NB4 (cell line): ENCODE measurements around the gene BTBD19.

ENCODE experiments used
- DNase-seq: peaks from one replicate; pipeline ENCODE4 v3.0.0; 2010; ENCODE audit warnings: low read depth
- H3K4me3 ChIP-seq: one replicate; pipeline ENCODE4 v1.5.1; 2011; ENCODE audit warnings: mild to moderate bottlenecking, low read depth, low read length, moderate library complexity
- MAX ChIP-seq: IDR thresholded peaks from 2 replicates; pipeline ENCODE4 v1.6.1; 2011; ENCODE audit warnings: low read depth, low read length
- MYC ChIP-seq: IDR thresholded peaks from 2 replicates; pipeline ENCODE4 v1.6.1; 2011; ENCODE audit warnings: low read depth, low read length
- POLR2A ChIP-seq: IDR thresholded peaks from 2 replicates; pipeline ENCODE4 v1.6.1; 2011; ENCODE audit warnings: mild to moderate bottlenecking; ENCODE audit not compliant: insufficient read length; ENCODE audit errors: extremely low read depth
- TF ChIP-seq, protein P1 (sequence below): IDR thresholded peaks from one replicate; pipeline ENCODE4 v1.5.1; 2012; ENCODE audit warnings: low read depth, low read length

Gene BTBD19

DNA sequence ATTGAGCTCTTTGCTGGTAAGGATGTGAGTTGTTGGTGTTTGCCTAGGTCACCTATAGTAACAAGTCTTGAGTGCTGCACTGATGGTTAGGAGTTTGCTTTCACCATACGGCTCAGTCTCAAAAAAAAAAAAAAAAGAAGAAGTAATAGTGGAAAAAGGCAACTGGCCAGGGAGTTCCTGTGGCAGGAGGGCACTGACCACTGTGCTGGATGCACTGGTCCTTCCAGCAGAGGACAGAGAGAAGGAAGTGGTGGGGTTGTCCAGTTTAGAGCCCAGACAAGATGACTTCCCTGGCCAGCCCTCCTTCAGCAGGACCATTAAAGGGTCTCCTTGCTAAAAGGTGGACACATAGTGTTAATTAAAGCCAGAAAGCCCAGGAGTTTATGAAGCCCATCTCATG is 46.6 kb downstream of the BTBD19 start:
- TF ChIP-seq, protein P1, sequence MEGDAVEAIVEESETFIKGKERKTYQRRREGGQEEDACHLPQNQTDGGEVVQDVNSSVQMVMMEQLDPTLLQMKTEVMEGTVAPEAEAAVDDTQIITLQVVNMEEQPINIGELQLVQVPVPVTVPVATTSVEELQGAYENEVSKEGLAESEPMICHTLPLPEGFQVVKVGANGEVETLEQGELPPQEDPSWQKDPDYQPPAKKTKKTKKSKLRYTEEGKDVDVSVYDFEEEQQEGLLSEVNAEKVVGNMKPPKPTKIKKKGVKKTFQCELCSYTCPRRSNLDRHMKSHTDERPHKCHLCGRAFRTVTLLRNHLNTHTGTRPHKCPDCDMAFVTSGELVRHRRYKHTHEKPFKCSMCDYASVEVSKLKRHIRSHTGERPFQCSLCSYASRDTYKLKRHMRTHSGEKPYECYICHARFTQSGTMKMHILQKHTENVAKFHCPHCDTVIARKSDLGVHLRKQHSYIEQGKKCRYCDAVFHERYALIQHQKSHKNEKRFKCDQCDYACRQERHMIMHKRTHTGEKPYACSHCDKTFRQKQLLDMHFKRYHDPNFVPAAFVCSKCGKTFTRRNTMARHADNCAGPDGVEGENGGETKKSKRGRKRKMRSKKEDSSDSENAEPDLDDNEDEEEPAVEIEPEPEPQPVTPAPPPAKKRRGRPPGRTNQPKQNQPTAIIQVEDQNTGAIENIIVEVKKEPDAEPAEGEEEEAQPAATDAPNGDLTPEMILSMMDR: no peak
- TF ChIP-seq MAX (no peak), POLR2A (no peak), MYC (no peak)
- no peak for DNase-seq

GRCh38 chr1:44855742-44856141 is 47.4 kb downstream of the BTBD19 start:
- DNase-seq: no peak
- no peak overlapping the region for H3K4me3 ChIP-seq
- TF ChIP-seq MYC (no peak), MAX (no peak), POLR2A (no peak)
- TF ChIP-seq, protein P1: no peak

More for the DNA sequence above, 46.6 kb downstream of the BTBD19 start:
- no peak overlapping the region for H3K4me3 ChIP-seq

- TF ChIP-seq, protein P1: no peak
- TF ChIP-seq MAX (no peak), MYC (no peak), POLR2A (no peak)
- H3K4me3 ChIP-seq: no peak overlapping the region
- DNase-seq: no peak
Measured at GRCh38 chr1:44857446-44857845, 49.1 kb downstream of the BTBD19 start.

DNA sequence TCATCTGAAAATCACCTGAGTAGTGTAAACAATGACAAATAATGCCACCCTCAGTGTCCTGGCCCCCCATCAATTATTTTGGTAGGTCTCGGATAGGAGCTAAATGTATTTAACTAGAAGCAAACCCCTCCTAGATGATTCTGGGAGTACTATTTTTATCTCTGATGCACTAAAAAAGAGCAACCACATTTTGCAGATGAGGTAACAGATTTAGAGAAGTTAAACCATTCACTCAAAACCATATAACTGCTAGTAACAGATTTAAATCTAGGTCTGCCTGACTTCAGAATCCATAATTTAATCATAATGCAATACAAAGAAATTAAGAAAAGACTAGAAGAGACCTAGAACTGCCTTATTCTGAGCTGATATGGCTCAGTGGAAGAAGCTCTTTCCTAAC is 52.0 kb downstream of the BTBD19 start:
- DNase-seq: no peak
- H3K4me3 ChIP-seq: no peak overlapping the region
- TF ChIP-seq MYC: no peak
- no peak for TF ChIP-seq POLR2A
- TF ChIP-seq MAX: no peak
- TF ChIP-seq, protein P1: no peak

GRCh38 chr1:44860891-44861425 is 52.6 kb downstream of the BTBD19 start:
- DNase-seq: no peak
- no peak overlapping the region for H3K4me3 ChIP-seq
- TF ChIP-seq MAX: no peak
- TF ChIP-seq, protein P1: no peak
- no peak for TF ChIP-seq MYC
- no peak for TF ChIP-seq POLR2A
